T-helper 2 cell (primary cell): ENCODE measurements around the gene PACSIN2.
"Not testable (repeated sequence)": the region's sequence is repeated elsewhere in the genome, so short reads cannot be mapped to it uniquely, and the experiment has no call there.

Experiments used
- DNase-seq, 5 experiments: peaks; one replicate each; pipeline versions ENCODE4 v3.0.0 to v3.0.0-alpha.2; 2012 to 2022

The PACSIN2 gene

DNA sequence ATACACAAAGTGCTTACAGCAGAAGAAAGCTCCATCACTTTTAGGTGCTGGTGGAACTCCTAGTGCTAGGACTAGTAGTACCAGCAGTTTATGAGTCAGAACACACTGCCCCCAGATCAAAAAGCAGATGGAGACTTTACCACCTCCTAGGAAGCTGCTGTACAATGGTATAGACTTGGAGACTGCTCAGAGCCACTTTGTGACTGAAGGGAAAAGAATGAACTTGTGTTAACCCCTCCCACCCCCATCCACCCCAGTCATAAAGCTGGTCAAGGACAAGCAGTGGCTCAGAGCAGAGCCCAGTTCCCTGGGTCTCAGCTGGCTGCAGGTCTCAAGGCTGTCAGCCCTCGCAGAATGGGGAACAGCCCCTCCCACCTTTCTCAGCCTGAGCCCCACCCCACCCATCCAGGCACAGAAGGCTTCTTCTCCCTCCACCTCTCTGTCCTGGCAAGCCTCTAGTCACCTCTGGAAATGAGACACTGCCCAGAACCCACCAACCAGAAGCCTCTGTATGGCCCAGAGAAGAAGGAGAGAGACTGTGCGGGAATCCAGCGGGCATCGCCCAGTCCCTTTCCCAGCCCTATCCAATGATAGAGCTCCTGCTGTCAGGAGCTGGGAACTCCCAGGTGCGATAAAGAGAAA is 23.8 kb downstream of the PACSIN2 start:
- DNase-seq: no peak

DNA sequence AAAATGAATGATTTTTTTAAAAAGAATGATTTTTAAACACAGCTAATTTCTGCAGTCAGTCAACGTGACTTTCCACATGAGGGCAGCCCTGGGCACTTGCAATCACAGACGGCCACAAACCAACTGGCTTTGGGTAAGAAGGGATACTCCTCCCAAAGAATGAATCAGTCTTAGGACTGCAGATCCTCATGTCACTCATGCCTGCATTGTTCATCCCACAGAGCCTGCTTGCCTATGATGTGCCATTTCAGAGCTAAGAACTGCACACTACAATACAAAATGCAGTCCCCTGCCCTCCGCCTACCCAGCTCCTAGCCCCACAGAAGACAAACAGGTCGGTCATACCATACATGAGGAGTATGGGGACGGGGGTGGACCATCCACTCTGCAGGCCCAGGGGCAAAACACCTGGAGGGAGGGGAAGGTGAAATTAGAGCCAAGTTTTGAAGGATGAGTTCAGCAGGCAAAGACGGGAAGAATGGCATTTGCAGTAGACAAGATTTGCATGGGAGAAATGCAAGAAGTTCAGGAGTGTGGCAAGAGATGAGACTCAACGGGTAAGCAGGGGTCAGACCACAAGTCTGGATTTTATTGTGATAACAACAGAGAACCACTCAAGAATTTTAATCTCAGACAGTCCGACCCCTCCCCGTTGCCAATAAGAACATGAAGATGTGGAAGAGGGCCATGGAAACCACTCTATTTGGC is 24.7 kb downstream of the PACSIN2 start:
- DNase-seq: no peak

DNA sequence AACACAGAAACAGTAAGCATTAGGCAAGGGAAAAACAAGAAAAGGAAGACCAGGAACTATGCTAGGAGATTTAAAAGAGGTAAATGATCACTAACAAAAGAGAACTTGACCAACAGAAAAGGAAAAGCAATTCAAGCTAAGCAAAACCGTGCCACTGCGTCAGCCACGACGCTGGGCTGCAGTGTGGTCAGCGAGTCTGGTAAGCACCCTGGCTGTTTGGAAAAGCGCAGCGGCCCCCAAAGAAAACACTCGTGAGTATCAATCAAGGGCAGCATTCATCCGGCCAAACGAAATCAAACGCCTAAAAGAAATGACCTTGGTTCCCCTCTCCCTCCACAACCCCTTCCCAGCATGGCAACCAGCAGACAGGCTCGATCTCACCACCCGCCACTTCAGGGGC is 28.8 kb downstream of the PACSIN2 start:
- no peak for DNase-seq

DNA sequence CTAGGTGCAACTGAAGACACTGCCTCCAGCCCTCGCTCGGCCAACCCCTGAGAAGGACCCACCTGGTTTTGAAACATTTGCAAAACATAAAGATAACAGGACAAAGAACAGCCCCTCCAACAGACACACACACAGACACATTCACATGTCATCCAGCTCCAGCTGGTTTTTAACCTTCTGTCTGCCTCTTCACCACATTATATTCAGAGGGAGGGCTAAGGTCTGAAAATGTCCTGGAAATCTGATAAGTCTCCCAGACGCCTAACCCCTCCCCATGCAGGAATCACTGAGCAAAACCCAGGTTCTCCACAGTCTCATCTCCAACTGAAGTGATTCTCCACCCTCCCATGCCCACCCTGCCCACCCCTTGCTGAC is 29.4 kb downstream of the PACSIN2 start:
- DNase-seq: no peak

DNA sequence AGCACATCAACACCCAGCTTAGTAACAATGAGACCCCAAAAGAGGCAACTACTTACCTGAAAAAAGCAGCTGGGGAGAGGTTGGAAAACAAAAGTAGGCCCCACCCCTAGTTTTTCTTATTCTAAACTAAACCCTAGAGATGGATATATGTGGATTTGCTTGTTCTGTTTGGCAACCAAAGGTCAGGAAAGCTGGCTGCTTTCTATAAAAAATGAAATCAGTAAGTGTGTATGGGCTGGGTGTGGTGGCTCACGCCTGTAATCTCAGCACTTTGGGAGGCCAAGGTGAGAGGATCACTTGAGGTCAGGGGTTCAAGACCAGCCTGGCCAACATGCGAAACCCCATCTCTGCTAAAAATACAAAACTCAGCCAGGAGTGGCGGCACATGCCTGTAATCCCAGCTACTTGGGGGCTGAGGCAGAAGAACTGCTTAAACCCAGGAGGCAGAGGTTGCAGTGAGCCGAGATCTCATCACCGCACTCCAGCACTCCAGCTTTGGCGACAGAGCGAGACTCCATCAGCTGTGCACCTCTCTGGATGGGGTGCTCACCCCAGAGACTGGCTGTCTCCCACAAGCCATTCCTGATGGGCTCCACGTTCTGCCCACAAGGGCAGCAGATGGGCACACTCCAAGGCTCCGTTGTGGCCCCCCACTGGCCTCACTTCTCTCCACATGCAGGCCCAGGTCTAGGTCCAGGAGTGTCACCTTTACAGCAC is 30.0 kb downstream of the PACSIN2 start:
- no peak for DNase-seq

- no peak for DNase-seq
Observed at GRCh38 chr22:42984397-42984796, 30.6 kb downstream of the PACSIN2 start.

DNA sequence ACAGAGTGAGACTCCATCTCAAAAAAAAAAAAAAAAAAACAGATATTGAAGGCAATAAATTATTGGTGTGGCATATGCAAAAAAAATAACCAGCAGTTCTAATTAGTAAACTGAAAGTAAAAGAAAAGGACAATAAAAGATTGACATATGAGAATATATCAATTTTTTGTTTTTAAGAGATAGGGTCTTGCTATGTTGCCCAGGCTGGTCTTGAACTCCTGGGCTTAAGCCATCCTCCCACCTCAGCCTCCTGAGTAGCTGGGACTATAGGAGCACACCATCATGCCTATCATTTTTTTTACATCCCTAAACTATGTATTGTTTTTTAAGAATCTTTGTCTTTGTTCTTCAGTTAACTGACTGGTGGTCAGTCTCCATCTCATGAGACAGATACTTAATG is 31.5 kb downstream of the PACSIN2 start:
- DNase-seq: no peak

GRCh38 chr22:42979606-42980005 is 35.3 kb downstream of the PACSIN2 start:
- no peak for DNase-seq

- DNase-seq: no peak
Observed at GRCh38 chr22:42978453-42979103, 36.4 kb downstream of the PACSIN2 start.

GRCh38 chr22:42977569-42977968 is 37.4 kb downstream of the PACSIN2 start:
- DNase-seq: no peak

- no peak for DNase-seq
Observed at GRCh38 chr22:42976217-42976933, 38.6 kb downstream of the PACSIN2 start.

DNA sequence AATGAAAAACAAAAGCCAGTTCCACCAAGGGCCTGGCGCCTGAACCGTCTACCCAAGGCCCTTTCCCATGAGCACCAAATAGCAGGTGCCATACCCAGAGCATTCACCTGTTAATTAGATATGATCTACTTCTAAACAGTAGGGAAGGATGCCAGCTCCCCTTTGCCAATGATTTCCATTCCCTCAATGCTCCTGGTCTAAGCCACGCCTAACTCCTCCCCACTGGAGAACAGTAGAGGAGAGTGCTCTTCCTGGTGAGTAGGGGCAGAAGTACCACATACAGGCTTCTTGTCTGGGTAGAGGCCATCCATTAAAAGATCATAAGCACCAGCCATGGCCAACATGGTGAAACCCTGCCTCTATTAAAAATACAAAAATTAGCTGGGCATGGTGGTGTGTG is 40.7 kb downstream of the PACSIN2 start:
- no peak for DNase-seq

DNA sequence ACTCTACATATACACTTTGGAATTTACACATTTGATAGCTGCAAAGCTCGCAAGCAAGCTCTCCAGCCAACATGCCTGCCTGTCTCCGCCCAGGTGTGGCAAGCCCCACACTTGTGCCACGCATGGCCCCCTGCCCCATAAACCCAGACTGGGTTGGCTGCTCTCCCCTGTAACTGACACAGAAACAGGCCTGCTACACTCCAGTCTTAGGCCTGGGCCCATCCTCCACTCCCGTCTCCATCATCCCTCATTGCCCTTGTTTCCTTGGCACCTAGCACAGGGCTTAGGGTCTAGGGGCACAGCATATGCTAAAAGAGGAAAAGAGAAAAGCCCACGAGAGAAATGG is 41.4 kb downstream of the PACSIN2 start:
- DNase-seq: no peak

GRCh38 chr22:42972649-42973535 is 42.1 kb downstream of the PACSIN2 start:
- DNase-seq: no peak

GRCh38 chr22:42971473-42971860 is 43.5 kb downstream of the PACSIN2 start:
- not testable (repeated sequence) for DNase-seq

DNA sequence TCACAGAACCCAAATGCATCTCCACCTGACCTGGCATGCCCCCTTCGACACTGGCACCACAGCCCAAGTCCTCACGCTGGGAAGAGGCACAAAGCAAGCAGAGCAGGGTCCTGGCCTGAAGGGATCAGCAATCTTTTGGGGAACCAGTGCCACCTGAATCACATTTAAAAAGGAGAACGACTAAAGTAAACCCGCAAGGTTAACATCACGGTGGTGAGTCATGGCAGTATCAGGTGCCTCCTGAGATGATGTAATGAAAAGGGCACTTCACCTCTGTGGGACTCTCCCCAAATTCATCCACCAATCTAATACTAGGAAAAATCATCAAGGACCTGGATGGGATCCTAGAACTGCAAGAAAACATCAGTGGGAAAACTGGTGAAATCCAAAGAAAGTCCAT is 44.9 kb downstream of the PACSIN2 start:
- no peak for DNase-seq

DNA sequence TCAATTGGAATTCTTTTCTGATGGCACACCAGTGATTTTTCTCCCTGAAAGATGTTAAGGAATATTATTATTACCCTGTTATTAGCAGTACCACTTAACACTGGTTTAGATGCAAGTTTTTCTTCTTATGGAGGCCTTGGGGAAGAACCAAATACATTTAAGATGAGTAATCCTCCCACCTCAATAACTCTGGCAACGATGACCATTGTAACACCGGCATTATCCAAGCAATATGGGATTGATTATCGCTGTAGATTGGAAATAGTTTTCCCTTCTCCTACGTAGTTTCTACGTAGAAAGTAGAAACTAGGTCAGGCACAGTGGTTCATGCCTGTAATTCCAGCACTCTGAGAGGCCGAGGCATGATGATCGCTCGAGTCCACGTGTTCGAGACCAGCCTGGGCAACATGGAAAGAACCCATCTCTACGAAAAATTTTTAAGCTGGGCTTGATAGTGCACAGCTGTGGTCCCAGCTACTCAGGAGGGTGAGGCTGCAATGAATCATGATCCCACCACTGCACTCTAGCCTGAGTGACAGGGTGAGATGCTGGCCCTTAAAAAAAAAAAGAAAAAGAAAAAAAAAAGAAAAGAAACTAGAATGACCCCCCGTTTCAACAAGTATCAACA is 45.5 kb downstream of the PACSIN2 start:
- DNase-seq: no peak

DNA sequence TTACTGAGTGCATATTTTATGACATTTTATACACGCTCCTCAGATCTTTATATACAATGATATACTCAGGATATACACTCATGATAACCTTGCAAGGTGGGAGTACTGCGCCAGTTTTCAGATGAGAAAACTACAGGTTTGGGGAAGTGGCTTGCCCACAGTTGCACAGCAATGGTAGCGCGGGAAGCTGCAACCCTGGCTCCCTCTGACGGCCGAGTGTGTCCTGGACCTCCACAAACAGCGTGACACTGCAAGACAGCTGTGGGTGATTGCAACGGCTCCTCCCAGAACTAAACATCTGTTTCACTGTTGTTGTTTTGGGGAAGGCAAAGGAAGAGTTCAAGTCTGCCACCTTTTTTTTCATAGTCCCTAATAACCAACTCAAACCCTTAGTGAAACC is 47.0 kb downstream of the PACSIN2 start:
- no peak for DNase-seq

GRCh38 chr22:42967005-42967404 is 47.9 kb downstream of the PACSIN2 start:
- DNase-seq: no peak

DNA sequence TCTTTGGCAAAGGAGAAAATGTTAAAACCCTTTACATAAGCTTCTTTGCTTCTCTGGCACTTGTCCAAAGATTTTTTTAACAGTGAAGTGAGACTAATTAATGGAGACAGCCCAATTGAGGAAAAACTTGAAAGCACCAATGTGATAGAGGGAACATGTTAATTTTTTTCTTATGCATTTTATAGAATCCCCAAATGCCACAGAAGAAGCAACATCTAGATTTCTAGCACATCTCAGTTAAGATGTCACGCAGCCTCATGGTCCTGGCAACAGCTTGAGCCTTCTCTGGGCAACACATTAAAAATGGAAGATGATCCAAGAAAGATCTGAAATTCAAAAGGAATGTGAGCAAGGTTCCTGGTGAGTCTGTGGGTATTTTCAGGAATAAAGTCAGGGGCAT is 48.5 kb downstream of the PACSIN2 start:
- no peak for DNase-seq

- peak in 2 of 5 experiments; percentile 29 to 77 for DNase-seq
Observed at GRCh38 chr22:42964994-42965699, 49.8 kb downstream of the PACSIN2 start.
